A673 (cell line): ENCODE measurements around the gene ZSWIM5. TPM values are rescaled to one million over a fixed set of nuclear protein-coding genes. Genes with fewer than 3 reads are reported as not detected.

ENCODE experiments used
- BruUV-seq: library from RNA; stranded (reverse); fragments of 400-500 nt; replicated peaks from 2 replicates; lab custom pipeline; 2021; lab: Mats Ljungman, UMichigan
- CTCF ChIA-PET: fragments of 300-600 bp; sonication (Branson Sonifier 250); formaldehyde crosslinking; loops from one replicate; lab custom pipeline; 2022; ENCODE audit warnings: antibody characterized with exemption; lab: Charles Lee
- POLR2A ChIA-PET: fragments of 300-600 bp; sonication (Branson Sonifier 250); formaldehyde crosslinking; loops from one replicate; lab custom pipeline; 2022; ENCODE audit warnings: antibody characterized with exemption; ENCODE audit not compliant: low non-redundant PET; lab: Charles Lee
- DNase-seq: peaks from one replicate; pipeline ENCODE4 v3.0.0-alpha.2; 2015; ENCODE audit warnings: low spot score
- H3K27ac ChIP-seq: fragments of 200-600 bp; sonication (generic); 2 replicates; pipeline ENCODE4 v1.5.1; 2016; ENCODE audit warnings: mixed run types, low read depth, mild to moderate bottlenecking, mixed read lengths, antibody characterized with exemption, low read length; ENCODE audit not compliant: poor library complexity, severe bottlenecking
- H3K27me3 ChIP-seq: fragments of 200-600 bp; sonication (generic); replicated peaks from 2 replicates; pipeline ENCODE4 v1.6.1; 2017; ENCODE audit warnings: mixed run types, low read depth, mild to moderate bottlenecking, mixed read lengths, antibody characterized with exemption, low read length; ENCODE audit not compliant: insufficient read depth, poor library complexity
- H3K36me3 ChIP-seq: fragments of 200-600 bp; sonication (generic); 2 replicates; pipeline ENCODE4 v1.6.1; 2016; ENCODE audit warnings: mixed run types, mild to moderate bottlenecking, mixed read lengths, antibody characterized with exemption, low read length; ENCODE audit not compliant: insufficient read depth, poor library complexity, severe bottlenecking
- H3K4me1 ChIP-seq: fragments of 200-600 bp; sonication (generic); 2 replicates; pipeline ENCODE4 v1.6.1; 2017; ENCODE audit warnings: mixed run types, mild to moderate bottlenecking, mixed read lengths, antibody characterized with exemption, low read length; ENCODE audit not compliant: insufficient read depth, poor library complexity, severe bottlenecking
- H3K4me3 ChIP-seq: fragments of 200-600 bp; sonication (generic); 2 replicates; pipeline ENCODE4 v1.5.1; 2016; ENCODE audit warnings: low read depth, mixed run types, mild to moderate bottlenecking, mixed read lengths, low read length; ENCODE audit not compliant: poor library complexity, severe bottlenecking
- H3K9me3 ChIP-seq: fragments of 200-600 bp; sonication (generic); 2 replicates; pipeline ENCODE4 v1.6.1; 2016; ENCODE audit warnings: mixed run types, low read depth, mild to moderate bottlenecking, mixed read lengths, antibody characterized with exemption, low read length; ENCODE audit not compliant: poor library complexity, severe bottlenecking
- EZH2 ChIP-seq: fragments of 200-600 bp; sonication (generic); IDR thresholded peaks from 2 replicates; pipeline ENCODE4 v1.6.1; 2017; ENCODE audit warnings: borderline replicate concordance, low read depth, mild to moderate bottlenecking, mixed read lengths, antibody characterized with exemption, low read length; ENCODE audit not compliant: poor library complexity, severe bottlenecking
- intact Hi-C: fragments of 100-400 bp; cut with micrococcal nuclease; formaldehyde crosslinking; loops from one replicate; pipeline ENCODE4 v1.10.0; 2022; ENCODE audit not compliant: unreplicated experiment
- total RNA-seq: library from RNA; stranded (reverse); gene quantifications from 2 replicates; pipeline ENCODE4 v1.2.3, GENCODE V29; 2021
- TF ChIP-seq, protein P1 (sequence below): fragments of 300-800, 200-600 bp; sonication (generic); conservative IDR thresholded peaks from 2 replicates; pipeline ENCODE4 v1.5.1; 2017; ENCODE audit warnings: low read depth, mild to moderate bottlenecking, antibody characterized with exemption, low read length, moderate library complexity, mixed read lengths

ZSWIM5 gene
- total RNA-seq, 1 experiment from 2014 or later, result 0.67 TPM

DNA sequence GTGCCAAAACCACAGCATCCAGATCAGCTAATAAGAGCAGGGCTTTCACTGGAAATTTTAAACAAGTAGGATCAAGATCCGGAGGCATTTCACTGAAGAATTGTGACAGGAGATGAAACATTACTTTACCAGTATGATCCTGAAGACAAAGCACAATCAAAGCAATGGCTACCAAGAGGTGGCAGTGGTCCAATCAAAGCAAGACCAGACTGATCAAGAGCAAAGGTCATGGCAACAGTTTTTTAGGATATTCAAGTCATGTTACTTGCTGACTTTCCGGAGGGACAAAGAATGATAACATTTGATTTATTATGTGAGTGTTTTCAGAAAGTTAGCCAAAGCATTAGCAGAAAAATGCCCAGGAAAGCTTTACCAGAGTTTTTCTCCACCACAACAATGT, 8.2 kb downstream of the ZSWIM5 start:
- CTCF ChIA-PET, result no interaction called here
- no TSS peak for BruUV-seq

DNA sequence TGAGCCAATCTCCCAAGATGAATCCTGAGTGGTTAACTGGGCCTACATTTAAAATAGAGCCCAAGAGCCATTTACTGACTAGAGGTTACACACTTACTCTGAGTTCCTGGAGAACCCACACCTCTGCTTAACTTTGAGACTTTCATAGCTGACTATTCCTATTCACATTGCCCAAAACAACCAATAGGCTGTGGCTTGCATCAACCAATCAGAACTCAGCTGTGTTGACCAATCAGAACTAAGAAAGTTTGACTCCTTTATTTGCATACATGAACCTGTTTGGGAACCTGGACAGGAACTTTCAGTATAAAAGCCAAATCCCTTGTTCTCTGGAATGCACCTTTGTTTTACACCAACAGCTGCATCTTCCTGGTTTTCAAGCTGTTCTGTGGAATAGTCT, 9.5 kb downstream of the ZSWIM5 start:
- Histone ChIP-seq H3K4me3 (no peak overlapping the region), H3K9me3 (no peaks in the 10 kb centered on the region), H3K36me3 (no peaks in the 10 kb centered on the region), H3K4me1 (no peaks in the 10 kb centered on the region), H3K27ac (no peak overlapping the region), H3K27me3 (peaks cover 29% of the 10 kb centered on the region)
- intact Hi-C loops, result no loop called here
- no peak for TF ChIP-seq EZH2
- TF ChIP-seq, protein P1, sequence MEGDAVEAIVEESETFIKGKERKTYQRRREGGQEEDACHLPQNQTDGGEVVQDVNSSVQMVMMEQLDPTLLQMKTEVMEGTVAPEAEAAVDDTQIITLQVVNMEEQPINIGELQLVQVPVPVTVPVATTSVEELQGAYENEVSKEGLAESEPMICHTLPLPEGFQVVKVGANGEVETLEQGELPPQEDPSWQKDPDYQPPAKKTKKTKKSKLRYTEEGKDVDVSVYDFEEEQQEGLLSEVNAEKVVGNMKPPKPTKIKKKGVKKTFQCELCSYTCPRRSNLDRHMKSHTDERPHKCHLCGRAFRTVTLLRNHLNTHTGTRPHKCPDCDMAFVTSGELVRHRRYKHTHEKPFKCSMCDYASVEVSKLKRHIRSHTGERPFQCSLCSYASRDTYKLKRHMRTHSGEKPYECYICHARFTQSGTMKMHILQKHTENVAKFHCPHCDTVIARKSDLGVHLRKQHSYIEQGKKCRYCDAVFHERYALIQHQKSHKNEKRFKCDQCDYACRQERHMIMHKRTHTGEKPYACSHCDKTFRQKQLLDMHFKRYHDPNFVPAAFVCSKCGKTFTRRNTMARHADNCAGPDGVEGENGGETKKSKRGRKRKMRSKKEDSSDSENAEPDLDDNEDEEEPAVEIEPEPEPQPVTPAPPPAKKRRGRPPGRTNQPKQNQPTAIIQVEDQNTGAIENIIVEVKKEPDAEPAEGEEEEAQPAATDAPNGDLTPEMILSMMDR, result no peak
- POLR2A ChIA-PET, result no interaction called here
- no TSS peak for BruUV-seq
- no peak for DNase-seq
- CTCF ChIA-PET, result no interaction called here

More for the DNA sequence above, 8.2 kb downstream of the ZSWIM5 start:
- H3K4me3 ChIP-seq, result no peak overlapping the region
- POLR2A ChIA-PET, result no interaction called here
- H3K9me3 ChIP-seq, result no peaks in the 10 kb centered on the region
- no peaks in the 10 kb centered on the region for H3K4me1 ChIP-seq
- DNase-seq, result no peak
- H3K27me3 ChIP-seq, result peaks cover 42% of the 10 kb centered on the region
- intact Hi-C loops, result no loop called here
- H3K36me3 ChIP-seq, result no peaks in the 10 kb centered on the region
- TF ChIP-seq, protein P1, result no peak
- no peak for TF ChIP-seq EZH2
- no peak overlapping the region for H3K27ac ChIP-seq

DNA sequence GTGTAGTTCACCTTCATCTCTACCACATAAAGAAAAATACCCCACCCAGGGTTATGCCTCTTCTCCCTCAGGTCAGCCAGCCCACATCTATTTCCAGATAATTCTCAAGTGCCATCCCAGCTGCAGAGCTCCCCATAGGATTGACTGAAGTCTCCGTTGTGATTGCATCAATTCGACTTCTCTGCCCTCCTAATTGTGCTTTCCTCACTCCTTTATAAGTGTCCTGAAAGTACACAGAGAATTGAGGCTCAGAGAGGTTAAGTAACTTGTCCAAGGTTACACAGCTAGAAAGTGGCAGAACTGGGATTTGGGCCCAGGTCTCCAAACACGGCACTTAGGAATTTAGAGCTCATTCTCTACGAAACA, 15.0 kb downstream of the ZSWIM5 start:
- POLR2A ChIA-PET, result interaction anchor here (0.6 kb wide), 1 partner anchor 101 kb away, joined by 4 read pairs; no protein-coding TSS in a partner anchor
- BruUV-seq, result no TSS peak

More for the DNA sequence above, 15.0 kb downstream of the ZSWIM5 start:
- intact Hi-C loops, result no loop called here
- CTCF ChIA-PET, result no interaction called here
- Histone ChIP-seq H3K4me1 (no peaks in the 10 kb centered on the region), H3K4me3 (no peak overlapping the region), H3K9me3 (no peaks in the 10 kb centered on the region), H3K36me3 (no peaks in the 10 kb centered on the region), H3K27me3 (no peaks in the 10 kb centered on the region), H3K27ac (no peak overlapping the region)
- DNase-seq, result no peak
- no peak for TF ChIP-seq EZH2
- TF ChIP-seq, protein P1, result no peak
